ENCODE results near the gene TIE1. TPM values are rescaled to one million over a fixed set of nuclear protein-coding genes. Genes with fewer than 3 reads are reported as not detected.

TIE1 gene
- polyA plus RNA-seq, 4 donors: 0.45 to 27.3 (median 6.2) TPM

GRCh38 chr1:43359696-43360095 lies 58.9 kb downstream of the TIE1 start:
- Histone ChIP-seq H3K27ac (ENCODE audit: low read depth in 1 of 3, low read length in 2 of 3) (peak overlapping the region in 1 of 3 donors; percentile 62), H3K27me3 (ENCODE audit: control insufficient read depth in 3 of 3, insufficient read depth in 3 of 3, low read length in 3 of 3) (no peaks in the 10 kb centered on the region), H3K4me1 (ENCODE audit: control insufficient read depth in 3 of 3, insufficient read depth in 2 of 3, low read depth in 1 of 3, low read length in 2 of 3) (peaks cover 0 to 39% (median 2%) of the 10 kb centered on the region in 3 donors), H3K36me3 (ENCODE audit: control insufficient read depth in 3 of 3, insufficient read depth in 2 of 3, low read depth in 1 of 3, low read length in 3 of 3) (peaks cover 4 to 41% (median 13%) of the 10 kb centered on the region in 3 donors), H3K9me3 (ENCODE audit: control insufficient read depth in 2 of 2, insufficient read depth in 1 of 2, low read depth in 1 of 2, low read length in 1 of 2) (no peaks in the 10 kb centered on the region), H3K4me3 (ENCODE audit: low read depth in 1 of 3, low read length in 3 of 3) (peak overlapping the region in 1 of 3 donors; percentile 93)
- FAIRE-seq (no peak), DNase-seq (no peak)
- WGBS, 3 donors: 22 to 36% (median 30%) methylated on average over 11 of the region's 11 CpGs

GRCh38 chr1:43360616-43361015 lies 59.8 kb downstream of the TIE1 start:
- no peak overlapping the region for H3K27ac ChIP-seq (ENCODE audit: low read depth in 1 of 3, low read length in 2 of 3)
- H3K27me3 ChIP-seq (ENCODE audit: control insufficient read depth in 3 of 3, insufficient read depth in 3 of 3, low read length in 3 of 3): no peaks in the 10 kb centered on the region
- H3K9me3 ChIP-seq (ENCODE audit: control insufficient read depth in 2 of 2, insufficient read depth in 1 of 2, low read depth in 1 of 2, low read length in 1 of 2): no peaks in the 10 kb centered on the region
- no peak for DNase-seq
- peaks cover 0 to 47% (median 2%) of the 10 kb centered on the region in 3 donors for H3K4me1 ChIP-seq (ENCODE audit: control insufficient read depth in 3 of 3, insufficient read depth in 2 of 3, low read depth in 1 of 3, low read length in 2 of 3)
- no peak for FAIRE-seq
- no peak overlapping the region for H3K4me3 ChIP-seq (ENCODE audit: low read depth in 1 of 3, low read length in 3 of 3)
- H3K36me3 ChIP-seq (ENCODE audit: control insufficient read depth in 3 of 3, insufficient read depth in 2 of 3, low read depth in 1 of 3, low read length in 3 of 3): peaks cover 4 to 51% (median 17%) of the 10 kb centered on the region in 3 donors
- 64 to 84% (median 70%) methylated on average over 4 of the region's 4 CpGs for WGBS, 3 donors

GRCh38 chr1:43363283-43363934 lies 62.6 kb downstream of the TIE1 start:
- H3K9me3 ChIP-seq (ENCODE audit: control insufficient read depth in 2 of 2, insufficient read depth in 1 of 2, low read depth in 1 of 2, low read length in 1 of 2): no peaks in the 10 kb centered on the region
- peaks cover 0 to 55% (median 5%) of the 10 kb centered on the region in 3 donors for H3K4me1 ChIP-seq (ENCODE audit: control insufficient read depth in 3 of 3, insufficient read depth in 2 of 3, low read depth in 1 of 3, low read length in 2 of 3)
- DNase-seq (peak; percentile 57 to 72), FAIRE-seq (no peak)
- H3K36me3 ChIP-seq (ENCODE audit: control insufficient read depth in 3 of 3, insufficient read depth in 2 of 3, low read depth in 1 of 3, low read length in 3 of 3): peaks cover 4 to 55% (median 17%) of the 10 kb centered on the region in 3 donors
- H3K27me3 ChIP-seq (ENCODE audit: control insufficient read depth in 3 of 3, insufficient read depth in 3 of 3, low read length in 3 of 3): no peaks in the 10 kb centered on the region
- 50 to 61% (median 54%) methylated on average over 9 of the region's 9 CpGs for WGBS, 3 donors
- peak overlapping the region in 2 of 3 donors; percentile 12 to 60 for H3K27ac ChIP-seq (ENCODE audit: low read depth in 1 of 3, low read length in 2 of 3)
- H3K4me3 ChIP-seq (ENCODE audit: low read depth in 1 of 3, low read length in 3 of 3): no peak overlapping the region

- no peaks in the 10 kb centered on the region for H3K9me3 ChIP-seq (ENCODE audit: control insufficient read depth in 2 of 2, insufficient read depth in 1 of 2, low read depth in 1 of 2, low read length in 1 of 2)
- no peak overlapping the region for H3K4me3 ChIP-seq (ENCODE audit: low read depth in 1 of 3, low read length in 3 of 3)
- peak overlapping the region in 2 of 3 donors; percentile 12 to 60 for H3K27ac ChIP-seq (ENCODE audit: low read depth in 1 of 3, low read length in 2 of 3)
- H3K4me1 ChIP-seq (ENCODE audit: control insufficient read depth in 3 of 3, insufficient read depth in 2 of 3, low read depth in 1 of 3, low read length in 2 of 3): peaks cover 0 to 60% (median 10%) of the 10 kb centered on the region in 3 donors
- WGBS, 3 donors: 76 to 79% (median 78%) methylated on average over 5 of the region's 5 CpGs
- DNase-seq: no peak
- H3K27me3 ChIP-seq (ENCODE audit: control insufficient read depth in 3 of 3, insufficient read depth in 3 of 3, low read length in 3 of 3): no peaks in the 10 kb centered on the region
- no peak for FAIRE-seq
- H3K36me3 ChIP-seq (ENCODE audit: control insufficient read depth in 3 of 3, insufficient read depth in 2 of 3, low read depth in 1 of 3, low read length in 3 of 3): peaks cover 4 to 55% (median 17%) of the 10 kb centered on the region in 3 donors
These were observed 63.2 kb downstream of the TIE1 start for GRCh38 chr1:43363935-43364525.

GRCh38 chr1:43365678-43366077 lies 64.9 kb downstream of the TIE1 start:
- no peaks in the 10 kb centered on the region for H3K9me3 ChIP-seq (ENCODE audit: control insufficient read depth in 2 of 2, insufficient read depth in 1 of 2, low read depth in 1 of 2, low read length in 1 of 2)
- H3K4me1 ChIP-seq (ENCODE audit: control insufficient read depth in 3 of 3, insufficient read depth in 2 of 3, low read depth in 1 of 3, low read length in 2 of 3): peaks cover 0 to 47% (median 10%) of the 10 kb centered on the region in 3 donors
- DNase-seq: no peak
- FAIRE-seq: no peak
- no peaks in the 10 kb centered on the region for H3K27me3 ChIP-seq (ENCODE audit: control insufficient read depth in 3 of 3, insufficient read depth in 3 of 3, low read length in 3 of 3)
- peaks cover 4 to 44% (median 17%) of the 10 kb centered on the region in 3 donors for H3K36me3 ChIP-seq (ENCODE audit: control insufficient read depth in 3 of 3, insufficient read depth in 2 of 3, low read depth in 1 of 3, low read length in 3 of 3)
- peak overlapping the region; percentile 83 to 97 (median 96) for H3K27ac ChIP-seq (ENCODE audit: low read depth in 1 of 3, low read length in 2 of 3)
- H3K4me3 ChIP-seq (ENCODE audit: low read depth in 1 of 3, low read length in 3 of 3): peak overlapping the region in 2 of 3 donors; percentile 15 to 58
- 63 to 78% (median 66%) methylated on average over 2 of the region's 2 CpGs for WGBS, 3 donors

- Histone ChIP-seq H3K27me3 (ENCODE audit: control insufficient read depth in 3 of 3, insufficient read depth in 3 of 3, low read length in 3 of 3) (no peaks in the 10 kb centered on the region), H3K27ac (ENCODE audit: low read depth in 1 of 3, low read length in 2 of 3) (peak overlapping the region; percentile 83 to 97 (median 96))
These were observed 65.4 kb downstream of the TIE1 start for GRCh38 chr1:43366179-43366578.

GRCh38 chr1:43366601-43367025 lies 65.8 kb downstream of the TIE1 start:
- H3K4me3 ChIP-seq (ENCODE audit: low read depth in 1 of 3, low read length in 3 of 3): peak overlapping the region in 2 of 3 donors; percentile 58 to 73
- H3K9me3 ChIP-seq (ENCODE audit: control insufficient read depth in 2 of 2, insufficient read depth in 1 of 2, low read depth in 1 of 2, low read length in 1 of 2): no peaks in the 10 kb centered on the region
- 8 to 18% (median 9%) methylated on average over 4 to 5 of the region's 5 CpGs for WGBS, 3 donors
- peak overlapping the region; percentile 83 to 97 (median 96) for H3K27ac ChIP-seq (ENCODE audit: low read depth in 1 of 3, low read length in 2 of 3)
- no peaks in the 10 kb centered on the region for H3K27me3 ChIP-seq (ENCODE audit: control insufficient read depth in 3 of 3, insufficient read depth in 3 of 3, low read length in 3 of 3)
- no peak for FAIRE-seq
- peak in 1 of 2 donors; percentile 38 for DNase-seq
- peaks cover 4 to 40% (median 13%) of the 10 kb centered on the region in 3 donors for H3K36me3 ChIP-seq (ENCODE audit: control insufficient read depth in 3 of 3, insufficient read depth in 2 of 3, low read depth in 1 of 3, low read length in 3 of 3)
- H3K4me1 ChIP-seq (ENCODE audit: control insufficient read depth in 3 of 3, insufficient read depth in 2 of 3, low read depth in 1 of 3, low read length in 2 of 3): peaks cover 0 to 47% (median 10%) of the 10 kb centered on the region in 3 donors

More at GRCh38 chr1:43366179-43366578, 65.4 kb downstream of the TIE1 start:
- H3K4me1 ChIP-seq (ENCODE audit: control insufficient read depth in 3 of 3, insufficient read depth in 2 of 3, low read depth in 1 of 3, low read length in 2 of 3): peaks cover 0 to 47% (median 10%) of the 10 kb centered on the region in 3 donors
- no peaks in the 10 kb centered on the region for H3K9me3 ChIP-seq (ENCODE audit: control insufficient read depth in 2 of 2, insufficient read depth in 1 of 2, low read depth in 1 of 2, low read length in 1 of 2)
- no peak for FAIRE-seq
- 17 to 48% (median 21%) methylated on average over 11 of the region's 11 CpGs for WGBS, 3 donors
- H3K4me3 ChIP-seq (ENCODE audit: low read depth in 1 of 3, low read length in 3 of 3): peak overlapping the region in 2 of 3 donors; percentile 58 to 73
- peaks cover 4 to 40% (median 17%) of the 10 kb centered on the region in 3 donors for H3K36me3 ChIP-seq (ENCODE audit: control insufficient read depth in 3 of 3, insufficient read depth in 2 of 3, low read depth in 1 of 3, low read length in 3 of 3)
- peak; percentile 87 to 88 for DNase-seq

- H3K4me1 ChIP-seq (ENCODE audit: control insufficient read depth in 3 of 3, insufficient read depth in 2 of 3, low read depth in 1 of 3, low read length in 2 of 3): peaks cover 0 to 47% (median 10%) of the 10 kb centered on the region in 3 donors
- H3K4me3 ChIP-seq (ENCODE audit: low read depth in 1 of 3, low read length in 3 of 3): peak overlapping the region; percentile 58 to 80 (median 73)
- peak; percentile 43 to 76 for DNase-seq
- peaks cover 4 to 37% (median 6%) of the 10 kb centered on the region in 3 donors for H3K36me3 ChIP-seq (ENCODE audit: control insufficient read depth in 3 of 3, insufficient read depth in 2 of 3, low read depth in 1 of 3, low read length in 3 of 3)
- 0 to 2% (median 0%) methylated on average over 39 to 48 of the region's 48 CpGs for WGBS, 3 donors
- no peaks in the 10 kb centered on the region for H3K27me3 ChIP-seq (ENCODE audit: control insufficient read depth in 3 of 3, insufficient read depth in 3 of 3, low read length in 3 of 3)
- H3K27ac ChIP-seq (ENCODE audit: low read depth in 1 of 3, low read length in 2 of 3): peak overlapping the region; percentile 83 to 97 (median 96)
- no peak for FAIRE-seq
- H3K9me3 ChIP-seq (ENCODE audit: control insufficient read depth in 2 of 2, insufficient read depth in 1 of 2, low read depth in 1 of 2, low read length in 1 of 2): no peaks in the 10 kb centered on the region
These were observed 66.5 kb downstream of the TIE1 start for GRCh38 chr1:43367026-43367903.

All from small intestine (tissue), 7 donors.